COLO668 (cell line): ENCODE data around the gene OTUD4.
"Not testable (repeated sequence)": the region's sequence is repeated elsewhere in the genome, so short reads cannot be mapped to it uniquely, and the experiment has no call there.

ENCODE experiments used
- DNase-seq: peaks from one replicate; lab custom pipeline; 2025; ENCODE audit not compliant: unreplicated experiment; lab: John Stamatoyannopoulos, UW

The OTUD4 gene

DNA sequence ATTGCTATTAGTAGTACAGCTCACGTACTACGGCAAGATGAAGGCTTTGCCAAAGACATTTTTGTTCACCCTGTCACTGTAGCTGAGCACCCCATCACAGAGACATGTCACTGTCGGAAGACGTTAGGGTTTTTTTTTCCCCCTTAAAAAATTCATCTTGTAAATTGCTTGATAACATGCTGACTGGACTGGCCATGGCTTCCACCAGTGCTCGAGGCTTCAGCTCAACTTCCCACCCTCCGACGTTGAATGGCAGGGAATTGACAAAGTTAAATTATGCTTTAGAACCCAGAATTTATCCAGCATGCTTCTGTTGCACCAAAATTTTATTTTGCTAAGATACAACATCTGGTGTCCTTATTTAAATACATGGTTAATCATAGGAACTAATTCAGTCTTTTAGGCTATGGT, 707 bp upstream of the OTUD4 start:
- no peak for DNase-seq

DNA sequence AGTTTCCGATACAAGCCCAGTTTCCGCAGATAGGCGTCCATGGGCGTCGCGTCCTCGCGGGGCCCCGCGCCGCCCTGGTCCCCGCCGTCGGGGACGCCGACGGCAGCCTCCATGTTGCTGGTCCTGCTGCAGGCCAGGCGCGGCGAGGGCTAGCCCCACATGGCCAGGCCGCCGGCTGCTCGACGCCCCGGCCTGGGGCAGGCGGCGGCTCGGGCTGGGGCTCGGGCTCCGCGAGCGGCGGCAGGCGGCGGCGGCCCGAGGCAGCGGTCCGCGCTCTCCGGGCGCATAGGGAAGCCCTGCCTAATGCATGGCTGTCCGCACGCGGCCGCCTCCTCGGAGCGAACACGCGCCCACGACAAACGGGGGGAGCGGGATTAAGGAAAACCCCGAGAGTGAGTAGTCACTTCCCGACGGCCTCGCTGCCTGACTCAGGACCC, 510 bp downstream of the OTUD4 start:
- peak; percentile 65 for DNase-seq

DNA sequence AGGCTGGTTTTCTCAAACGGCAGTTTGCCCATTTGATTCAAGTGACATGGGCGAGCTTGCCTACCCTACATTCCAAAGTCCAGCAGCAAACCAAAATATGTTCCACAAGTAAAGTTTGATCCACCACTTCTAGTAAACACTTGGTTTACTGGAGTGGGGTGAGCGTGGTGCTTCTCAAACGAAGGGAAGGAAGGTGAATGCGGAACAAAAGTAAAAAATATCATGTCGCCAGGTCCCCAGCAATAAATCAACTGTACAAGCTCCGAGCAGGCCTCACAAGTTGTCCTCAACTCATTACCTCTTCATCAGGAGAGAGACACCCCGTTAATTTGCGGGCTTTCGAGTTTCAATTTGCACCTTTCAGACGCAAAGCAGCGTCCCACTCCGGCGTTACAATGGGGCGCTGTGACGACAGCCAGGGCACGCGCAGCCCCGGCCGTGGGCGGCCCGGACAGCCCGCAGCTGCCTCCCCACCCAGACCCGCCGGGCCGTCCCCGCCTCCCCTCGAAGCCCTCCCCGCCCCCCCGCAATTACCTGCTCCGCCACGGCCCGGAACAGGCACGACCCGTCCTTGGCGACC, 1.0 kb downstream of the OTUD4 start:
- peak; percentile 70 for DNase-seq

DNA sequence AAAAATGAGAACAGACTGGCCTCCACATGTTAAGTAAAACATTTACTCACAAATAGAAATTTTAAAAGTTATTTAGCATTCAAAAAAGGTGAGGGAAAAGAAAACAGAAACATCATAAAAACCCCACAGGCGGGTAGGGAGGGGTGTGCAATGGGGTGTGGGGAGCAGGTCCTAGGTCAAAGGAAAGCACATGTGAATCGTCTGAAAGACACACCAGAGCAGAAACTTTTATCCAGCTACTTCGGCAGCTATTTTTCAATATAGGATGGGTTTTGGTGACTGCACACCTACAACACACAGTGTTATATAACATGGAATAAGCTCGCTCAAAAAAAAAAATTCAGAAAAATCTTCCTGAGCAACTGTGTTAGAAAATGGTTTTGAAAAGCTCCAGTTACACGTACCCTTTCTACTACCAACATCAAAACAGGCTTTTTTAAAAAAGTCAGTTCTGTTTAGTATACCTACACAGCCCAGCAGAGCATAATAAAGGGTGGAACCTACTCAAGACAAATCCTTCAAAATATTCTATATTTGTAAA, 1.6 kb downstream of the OTUD4 start:
- DNase-seq = no peak

DNA sequence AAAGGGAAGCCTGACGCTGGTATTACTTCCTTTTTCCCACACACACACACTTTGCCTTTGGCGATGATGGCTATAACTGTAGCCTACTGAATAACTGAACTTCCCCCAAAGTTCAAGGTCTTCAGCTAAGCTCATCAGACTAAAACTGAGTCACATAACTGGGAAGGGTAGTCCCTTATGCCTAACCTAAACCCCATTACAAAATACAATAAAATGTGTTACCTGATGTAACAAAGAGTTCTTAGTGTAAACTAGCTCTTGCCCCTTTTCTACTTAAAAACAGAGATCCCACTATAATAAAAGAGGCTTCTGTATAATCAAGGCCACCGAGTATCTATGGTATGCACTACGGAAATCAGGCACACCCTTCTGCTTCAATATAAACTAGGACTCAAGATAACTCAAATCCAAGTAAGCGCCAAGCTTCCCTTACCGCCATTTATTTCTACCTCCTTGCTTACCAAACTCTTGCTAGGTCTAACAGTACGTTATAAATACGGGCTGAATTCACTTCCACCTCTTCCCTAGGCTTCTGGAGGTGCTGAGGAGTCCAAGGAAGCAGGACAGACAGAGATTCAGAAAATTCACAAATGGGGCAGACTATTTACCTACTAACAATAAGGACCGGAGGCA, 2.4 kb downstream of the OTUD4 start:
- DNase-seq = peak; percentile 4

DNA sequence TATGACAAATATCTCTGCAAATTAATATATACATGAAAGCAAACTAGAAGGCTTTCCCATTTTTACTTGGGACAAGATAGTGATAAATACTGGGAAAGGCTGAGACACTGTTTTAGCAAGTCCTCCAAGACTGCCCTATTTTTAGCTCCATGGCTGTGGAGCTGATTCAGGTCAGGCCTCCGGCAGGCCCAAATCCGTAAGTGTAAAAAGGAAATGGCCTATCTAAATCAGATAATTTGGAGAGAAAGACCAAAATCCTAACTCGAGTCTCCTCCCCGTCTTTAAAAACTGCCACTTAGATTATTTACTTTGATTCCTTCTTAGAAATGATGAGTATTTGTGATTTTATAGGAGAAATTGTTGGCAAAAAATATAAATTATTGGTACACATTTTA, 2.9 kb downstream of the OTUD4 start:
- DNase-seq = no peak

DNA sequence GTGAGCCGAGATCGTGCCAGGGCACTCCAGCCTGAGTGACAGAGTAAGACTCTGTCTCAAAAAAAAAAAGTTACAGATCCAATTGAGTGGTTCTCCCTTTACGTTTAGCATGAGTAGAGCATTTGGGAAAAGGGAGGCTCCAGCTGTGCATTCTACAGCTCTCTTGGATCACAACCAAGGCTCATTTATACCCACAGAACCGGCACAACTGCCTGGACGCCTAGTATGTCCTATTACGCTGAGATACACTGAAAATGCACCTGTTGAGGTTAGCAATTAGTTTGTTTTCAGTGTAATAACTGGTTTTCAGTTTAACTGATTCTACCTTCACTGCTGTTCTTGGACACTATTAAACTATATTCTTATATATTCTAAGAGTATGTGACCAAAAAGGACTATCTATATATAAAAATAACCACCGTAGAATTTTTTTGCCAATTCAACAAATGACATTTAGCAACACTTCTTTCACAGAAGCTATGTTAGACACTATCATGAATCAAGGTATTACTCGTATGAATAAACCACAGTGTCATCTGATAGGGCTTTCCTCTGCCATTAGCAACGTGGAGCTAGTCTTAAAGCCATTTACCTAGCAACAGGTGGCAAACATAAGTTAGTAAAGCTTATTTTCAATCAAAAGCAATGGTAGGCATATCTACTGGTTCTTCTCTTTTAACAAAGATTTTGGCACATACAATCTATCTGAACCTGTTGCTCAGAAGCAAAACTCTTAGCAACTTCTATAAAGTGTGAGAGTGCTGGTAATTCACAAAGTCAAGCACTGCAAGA, 3.6 kb downstream of the OTUD4 start:
- peak; percentile 6 for DNase-seq

DNA sequence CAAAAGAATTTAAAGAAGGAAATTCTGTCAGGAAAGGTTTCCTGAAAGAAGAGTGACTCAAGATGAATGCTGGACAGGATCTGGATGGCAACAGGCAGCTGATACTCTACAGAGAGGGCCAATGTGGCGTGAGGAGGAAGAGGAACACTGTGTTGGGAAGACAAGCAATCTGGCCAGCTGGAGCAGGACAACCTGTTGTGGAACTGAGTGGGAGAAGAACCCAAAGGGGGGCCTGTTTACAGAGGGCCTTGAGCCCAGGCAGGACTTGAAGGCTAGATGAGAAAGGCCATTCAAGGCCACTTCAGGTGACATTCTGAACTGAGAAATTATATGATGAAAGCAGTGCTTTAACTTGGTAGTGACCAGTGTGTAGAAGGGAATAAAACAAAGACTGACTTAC, 8.5 kb downstream of the OTUD4 start:
- DNase-seq = no peak

DNA sequence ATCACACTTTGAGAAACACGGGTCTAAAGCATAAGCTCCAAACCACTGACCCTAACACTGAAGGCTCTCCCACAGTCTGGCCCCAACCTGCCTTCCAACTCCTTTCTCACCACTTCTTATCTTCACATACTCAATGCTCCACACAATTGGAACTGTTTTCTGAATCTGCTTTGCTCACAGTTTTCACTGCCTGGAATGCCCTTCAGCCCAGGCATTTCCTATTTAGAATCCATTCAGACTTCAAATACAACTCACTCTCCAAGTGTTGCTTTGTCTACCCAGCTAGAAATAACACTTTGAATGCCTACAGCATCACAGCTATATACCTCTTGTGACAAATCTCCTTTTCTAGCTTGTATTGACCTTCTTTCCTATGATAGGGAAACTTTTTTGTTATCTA, 10.2 kb downstream of the OTUD4 start:
- DNase-seq = no peak

DNA sequence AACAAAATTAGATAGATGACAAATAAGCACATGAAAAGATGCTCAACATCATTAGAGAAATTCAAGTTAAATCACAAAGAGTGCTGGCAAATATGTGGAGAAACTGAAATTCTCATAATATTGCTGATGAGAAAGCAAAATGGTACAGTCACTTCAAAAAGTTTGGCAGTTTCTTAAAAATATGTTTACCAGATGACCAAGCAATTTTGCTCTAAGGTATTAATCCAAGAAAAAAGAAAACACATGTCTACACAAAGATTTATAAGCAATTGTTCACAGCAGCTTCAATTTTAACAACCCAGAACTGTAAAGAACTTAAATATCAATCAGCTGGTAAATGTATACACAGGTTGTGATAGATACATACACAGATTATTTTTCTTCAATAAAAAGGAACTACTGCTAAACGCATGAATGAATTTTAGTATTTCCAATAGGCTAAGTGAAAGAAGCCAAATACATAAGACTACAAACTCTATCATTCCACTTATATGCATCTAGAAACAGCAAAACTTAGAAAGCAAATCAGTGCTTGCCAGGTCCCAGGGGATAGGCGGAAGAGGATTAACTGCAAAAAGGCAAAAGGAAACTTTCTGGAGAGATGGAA, 11.7 kb downstream of the OTUD4 start:
- no peak for DNase-seq

DNA sequence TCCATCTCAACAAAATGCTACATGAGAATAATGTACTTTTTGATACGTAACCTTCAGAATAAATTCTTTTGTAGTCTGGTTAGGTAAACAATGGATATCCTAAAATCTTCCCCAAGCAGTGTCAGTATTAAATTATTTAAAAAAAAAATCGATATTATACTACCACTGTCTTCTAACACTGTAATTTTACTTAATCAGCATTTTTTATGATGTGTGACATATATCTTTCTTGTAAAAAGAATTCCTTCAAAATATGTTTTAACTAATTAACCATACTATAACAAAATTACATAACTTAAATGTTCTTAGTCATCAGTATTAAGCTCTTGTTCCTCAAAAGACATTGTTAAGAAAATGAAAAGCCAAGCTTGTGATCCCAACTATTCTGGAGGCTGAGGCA, 12.5 kb downstream of the OTUD4 start:
- no peak for DNase-seq

DNA sequence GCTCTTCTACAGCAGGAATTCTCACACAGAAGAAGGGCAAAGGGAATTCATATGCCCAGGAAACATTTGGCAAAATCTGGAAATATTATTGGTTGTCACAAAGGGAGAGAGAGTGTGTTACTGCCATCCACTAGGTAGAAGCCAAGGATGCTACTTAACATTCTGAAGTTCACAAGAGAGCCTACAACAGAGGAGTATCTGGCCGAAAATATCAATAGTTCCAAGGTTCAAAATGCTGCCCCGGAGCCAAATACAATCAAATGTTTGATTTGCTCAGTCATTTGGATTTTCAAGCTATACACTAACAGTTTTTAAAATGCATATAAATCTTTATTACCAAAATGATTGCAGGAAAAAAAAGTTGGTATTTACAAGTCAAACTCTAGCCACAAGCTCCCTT, 18.8 kb downstream of the OTUD4 start:
- DNase-seq = no peak

DNA sequence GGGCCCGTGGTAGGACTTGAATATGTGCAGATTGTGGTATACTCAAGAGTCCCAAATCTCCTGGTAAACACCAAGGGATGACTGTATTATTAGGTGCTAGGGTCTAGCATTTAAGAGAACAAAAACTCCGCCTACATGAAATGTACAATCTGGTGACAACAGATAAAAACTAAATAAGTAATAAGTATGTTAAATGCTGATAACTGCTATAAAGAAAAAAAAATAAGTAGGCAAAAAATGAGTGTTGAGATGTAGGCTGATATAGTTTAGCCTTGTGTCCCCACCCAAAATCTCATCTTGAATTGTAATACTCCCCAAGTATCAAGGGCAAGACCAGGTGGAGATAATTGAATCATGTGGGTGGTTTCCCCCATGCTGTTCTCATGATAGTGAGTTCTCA, 23.4 kb downstream of the OTUD4 start:
- no peak for DNase-seq

DNA sequence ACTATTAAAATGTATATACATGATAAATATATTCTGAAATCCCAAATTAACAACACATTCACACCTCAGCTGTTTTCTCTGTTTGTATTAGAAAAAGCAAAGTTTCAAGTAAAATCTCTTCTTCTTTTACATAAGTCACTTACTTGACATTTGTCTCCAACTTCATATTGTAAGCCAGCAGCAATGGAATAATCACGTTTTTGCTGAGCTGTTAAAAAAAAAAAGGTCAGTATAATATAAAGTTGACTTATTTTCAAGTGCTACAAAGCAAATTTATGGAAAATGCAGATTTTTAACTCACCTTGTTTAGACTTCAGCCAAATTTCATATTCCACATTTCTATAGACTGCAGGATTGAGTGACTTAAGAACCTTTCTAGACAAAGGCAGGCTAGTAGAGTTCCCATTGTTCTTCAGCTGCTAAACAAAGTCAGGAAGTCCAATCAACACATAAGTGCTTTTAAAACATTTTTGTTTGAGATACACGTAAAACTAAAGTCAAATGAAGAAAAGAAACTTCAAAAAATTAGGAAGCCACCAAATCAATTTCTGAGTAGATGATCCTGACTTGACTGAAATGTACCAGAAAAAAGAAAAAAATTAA, 25.0 kb downstream of the OTUD4 start:
- DNase-seq = no peak

DNA sequence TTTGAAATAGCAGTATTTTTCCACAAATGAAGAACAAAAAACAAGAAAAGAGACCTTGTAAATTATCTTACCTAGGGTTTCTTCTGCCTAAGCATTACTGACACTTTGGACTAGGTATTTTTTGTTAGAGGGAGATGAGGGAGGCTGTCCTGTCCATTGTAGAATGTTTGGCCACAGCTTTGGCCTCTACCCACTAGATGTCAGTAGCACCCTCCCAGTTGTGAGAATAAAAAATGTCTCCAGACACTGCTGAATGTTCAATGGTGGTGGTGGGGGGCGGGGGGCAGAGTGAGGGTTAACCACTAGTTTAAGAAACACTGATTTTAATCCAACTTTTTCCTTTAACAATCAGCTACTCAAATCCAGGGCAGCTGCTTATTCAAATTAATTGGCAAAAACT, 25.8 kb downstream of the OTUD4 start:
- DNase-seq = no peak

DNA sequence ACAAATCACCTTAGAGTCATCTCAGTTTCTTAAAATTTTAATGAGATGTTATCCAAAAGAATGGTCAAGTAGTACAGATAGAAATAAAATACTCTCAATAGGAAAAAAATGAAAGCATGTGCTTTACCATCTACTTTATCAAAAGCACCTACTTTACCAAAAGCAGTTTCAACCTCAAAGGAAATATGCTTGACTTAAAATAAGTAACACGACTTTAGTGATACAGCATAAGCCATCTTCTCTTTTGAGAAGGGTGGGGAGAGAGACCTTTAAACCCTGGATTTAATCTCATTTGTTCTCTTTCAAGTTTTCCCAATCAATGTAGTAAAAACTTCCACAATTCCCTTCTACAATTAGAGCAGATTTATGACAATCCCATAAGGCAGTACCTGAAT, 26.5 kb downstream of the OTUD4 start:
- DNase-seq = no peak

DNA sequence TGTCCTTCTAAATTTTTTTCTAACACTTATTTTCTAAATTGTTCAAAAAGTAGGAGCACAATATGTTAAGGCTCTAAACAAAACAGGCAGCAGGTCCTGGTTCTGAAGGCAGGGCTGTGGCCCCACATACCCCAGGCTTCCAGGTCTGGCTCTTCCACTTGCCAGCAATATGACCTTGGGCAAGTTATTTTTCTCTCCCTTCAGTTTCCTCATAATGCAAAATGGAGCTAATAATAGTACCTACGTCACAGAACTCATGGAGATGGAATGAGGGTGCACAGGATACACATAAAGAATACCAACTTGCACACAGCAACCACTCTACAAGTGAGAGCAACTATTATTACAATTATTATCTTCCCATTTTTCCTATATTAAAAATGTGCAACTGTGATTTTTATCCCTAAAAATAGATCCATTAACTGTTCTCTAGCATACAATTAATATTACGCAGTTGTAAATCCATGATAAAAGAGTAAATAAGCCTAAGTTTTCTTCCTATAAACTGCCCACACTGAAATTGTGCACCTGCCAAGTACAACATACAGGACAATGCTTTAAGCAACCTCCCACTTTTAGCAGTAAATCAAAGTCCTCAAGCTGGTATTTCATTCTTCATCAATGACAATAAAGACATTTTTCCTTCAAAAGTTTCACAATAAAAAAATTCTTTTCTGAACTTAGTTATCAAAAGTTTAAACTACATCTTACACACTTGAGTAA, 27.0 kb downstream of the OTUD4 start:
- no peak for DNase-seq

DNA sequence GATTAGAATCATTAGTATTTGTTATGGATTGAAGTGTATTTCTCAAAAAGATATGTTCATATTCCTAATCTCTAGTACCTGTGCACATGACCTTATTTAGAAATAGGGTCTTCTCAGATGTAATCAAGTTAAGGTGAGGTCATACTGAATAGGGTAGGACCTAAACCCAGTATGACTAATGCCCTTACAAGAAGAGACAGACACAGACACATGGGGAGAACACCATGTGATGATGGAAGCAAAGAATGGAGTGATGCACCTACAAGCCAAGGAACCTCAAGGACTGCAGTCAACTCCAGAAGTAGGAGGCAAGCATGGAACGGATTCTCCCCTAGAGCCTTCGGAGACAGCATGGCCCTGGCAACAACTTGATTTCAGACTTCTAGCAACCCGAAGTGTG, 31.4 kb downstream of the OTUD4 start:
- no peak for DNase-seq

DNA sequence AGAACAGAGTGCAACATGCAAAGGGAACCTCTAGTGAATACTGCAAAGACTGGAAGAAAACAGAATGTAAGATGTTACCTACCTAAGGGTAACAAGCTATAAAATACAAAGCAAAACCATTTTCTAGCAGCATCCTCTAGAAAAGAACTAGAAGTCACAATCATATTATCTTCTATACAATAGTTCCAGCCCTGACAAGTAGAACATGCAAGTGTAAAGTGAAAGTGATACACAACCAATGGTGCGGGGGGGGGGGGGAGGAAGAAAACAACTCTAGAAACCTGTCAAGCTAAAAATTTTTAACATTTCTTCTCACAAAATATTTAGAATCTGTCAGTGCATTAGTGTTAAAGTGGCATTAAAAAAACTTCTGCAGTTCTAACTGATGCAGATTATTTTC, 44.2 kb downstream of the OTUD4 start:
- not testable (repeated sequence) for DNase-seq

DNA sequence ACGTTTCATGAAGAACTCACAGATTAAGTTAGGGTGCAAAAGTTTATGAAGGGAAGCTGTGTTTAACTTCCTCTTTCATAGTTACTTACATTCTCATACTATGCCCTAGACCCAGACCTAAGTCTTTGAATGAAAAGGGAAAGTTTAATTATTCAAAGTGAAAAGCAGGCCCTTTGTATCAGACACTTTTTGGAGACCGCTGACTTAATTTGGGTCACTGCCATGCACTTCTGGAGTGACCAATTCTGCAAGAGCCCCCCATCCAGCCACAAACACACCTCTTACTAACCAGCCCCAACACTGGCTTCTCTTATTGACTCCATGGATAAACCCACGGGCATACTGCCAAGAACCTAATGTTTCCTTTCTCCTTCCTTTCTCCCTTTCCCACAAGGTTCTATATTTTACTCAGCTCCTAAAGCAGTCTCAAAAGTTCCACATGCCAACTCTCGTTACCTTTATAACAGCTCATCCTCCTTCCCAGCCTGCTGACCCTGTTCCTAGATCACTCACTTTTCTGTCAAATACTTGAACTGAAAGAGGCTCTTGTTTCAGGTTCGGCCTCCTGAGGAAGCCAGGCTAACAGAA, 47.8 kb downstream of the OTUD4 start:
- DNase-seq = no peak
